Activated T-cell treated with anti-CD3 and anti-CD28 coated beads for 4 hours (primary cell): ENCODE results near the gene SLC13A3.
A peak's percentile ranks its signal among the peaks of the same experiment; 100 is the strongest.

Source experiments
- DNase-seq: peaks from one replicate; pipeline ENCODE4 v3.0.0-alpha.2; 2020

The SLC13A3 gene

GRCh38 chr20:46573788-46574584 lies 77.3 kb downstream of the SLC13A3 start:
- DNase-seq, result no peak

GRCh38 chr20:46573234-46573633 lies 78.0 kb downstream of the SLC13A3 start:
- DNase-seq, result no peak

GRCh38 chr20:46572790-46573189 lies 78.5 kb downstream of the SLC13A3 start:
- DNase-seq, result no peak

GRCh38 chr20:46572153-46572552 lies 79.1 kb downstream of the SLC13A3 start:
- DNase-seq, result no peak

GRCh38 chr20:46571418-46571817 lies 79.8 kb downstream of the SLC13A3 start:
- no peak for DNase-seq

- no peak for DNase-seq
Observed at GRCh38 chr20:46570956-46571355, 80.3 kb downstream of the SLC13A3 start.

- DNase-seq, result no peak
Observed at GRCh38 chr20:46569961-46570360, 81.3 kb downstream of the SLC13A3 start.

GRCh38 chr20:46568570-46569129 lies 82.6 kb downstream of the SLC13A3 start:
- DNase-seq, result no peak

GRCh38 chr20:46566125-46566524 lies 85.1 kb downstream of the SLC13A3 start:
- no peak for DNase-seq

- no peak for DNase-seq
Observed at GRCh38 chr20:46564241-46564957, 86.9 kb downstream of the SLC13A3 start.

- no peak for DNase-seq
Observed at GRCh38 chr20:46563860-46564221, 87.4 kb downstream of the SLC13A3 start.

- no peak for DNase-seq
Observed at GRCh38 chr20:46563170-46563859, 87.9 kb downstream of the SLC13A3 start.

- DNase-seq, result peak; percentile 56
Observed at GRCh38 chr20:46562373-46563169, 88.7 kb downstream of the SLC13A3 start.

- no peak for DNase-seq
Observed at GRCh38 chr20:46562009-46562372, 89.3 kb downstream of the SLC13A3 start.

GRCh38 chr20:46559685-46560440 lies 91.4 kb downstream of the SLC13A3 start:
- DNase-seq, result no peak

- DNase-seq, result no peak
Observed at GRCh38 chr20:46559001-46559400, 92.3 kb downstream of the SLC13A3 start.

GRCh38 chr20:46558511-46558959 lies 92.7 kb downstream of the SLC13A3 start:
- no peak for DNase-seq

- no peak for DNase-seq
Observed at GRCh38 chr20:46557231-46557956, 93.9 kb downstream of the SLC13A3 start.

GRCh38 chr20:46555370-46555956 lies 95.8 kb downstream of the SLC13A3 start:
- no peak for DNase-seq

- DNase-seq, result no peak
Observed at GRCh38 chr20:46554828-46555227, 96.4 kb downstream of the SLC13A3 start.

GRCh38 chr20:46553926-46554325 lies 97.3 kb downstream of the SLC13A3 start:
- DNase-seq, result no peak
